GM23338 (cell line): Measurements from ENCODE around the gene CADM4. TPM values are rescaled to one million over a fixed set of nuclear protein-coding genes. Genes with fewer than 3 reads are reported as not detected.

Experiments
- ATAC-seq: fragments of 200-7000 bp; cut with Tn5 transposase; 3 replicates; pipeline ENCODE4 v1.9.1; 2020
- DNase-seq: peaks from one replicate; pipeline ENCODE4 v3.0.0-alpha.2; 2015; ENCODE audit warnings: low spot score
- H2AFZ ChIP-seq: fragments of 200-600 bp; sonication (generic); 2 replicates; pipeline ENCODE4 v1.8.0; 2016; ENCODE audit warnings: antibody characterized with exemption, mild to moderate bottlenecking, moderate library complexity
- H3F3A ChIP-seq: fragments of 200-600 bp; sonication (generic); replicated peaks from 2 replicates; pipeline ENCODE4 v1.8.0; 2017; ENCODE audit warnings: antibody characterized with exemption, mixed run types, low read depth
- H3K27ac ChIP-seq: fragments of 200-600 bp; sonication (generic); 2 replicates; pipeline ENCODE4 v1.6.1; 2016; ENCODE audit warnings: low read depth
- H3K27me3 ChIP-seq: fragments of 200-600 bp; sonication (generic); 2 replicates; pipeline ENCODE4 v1.8.0; 2016; ENCODE audit warnings: mild to moderate bottlenecking, mixed run types, moderate library complexity; ENCODE audit not compliant: insufficient read depth
- H3K36me3 ChIP-seq: fragments of 200-600 bp; sonication (generic); 2 replicates; pipeline ENCODE4 v1.8.0; 2016; ENCODE audit warnings: mild to moderate bottlenecking; ENCODE audit not compliant: insufficient read depth
- H3K4me1 ChIP-seq: fragments of 200-600 bp; sonication (generic); 2 replicates; pipeline ENCODE4 v1.8.0; 2016; ENCODE audit warnings: mild to moderate bottlenecking, moderate library complexity; ENCODE audit not compliant: insufficient read depth
- H3K4me2 ChIP-seq: fragments of 200-600 bp; sonication (generic); 2 replicates; pipeline ENCODE4 v1.7.1; 2017; ENCODE audit warnings: mixed run types
- H3K4me3 ChIP-seq: fragments of 200-600 bp; sonication (generic); 2 replicates; pipeline ENCODE4 v1.6.1; 2016; ENCODE audit warnings: mixed run types
- H3K79me2 ChIP-seq: fragments of 200-600 bp; sonication (generic); replicated peaks from 2 replicates; pipeline ENCODE4 v1.8.0; 2017; ENCODE audit warnings: mild to moderate bottlenecking; ENCODE audit not compliant: insufficient read depth
- H3K9me2 ChIP-seq: fragments of 200-600 bp; sonication (generic); 2 replicates; pipeline ENCODE4 v1.8.0; 2017; ENCODE audit not compliant: insufficient read depth
- H4K20me1 ChIP-seq: fragments of 200-600 bp; sonication (generic); replicated peaks from 2 replicates; pipeline ENCODE4 v1.8.0; 2017; ENCODE audit warnings: mild to moderate bottlenecking; ENCODE audit not compliant: insufficient read depth
- H3K27ac Mint-ChIP-seq: 2 replicates; pipeline ENCODE4 v1.8.0; 2020; ENCODE audit warnings: inconsistent platforms, mild to moderate bottlenecking, moderate library complexity, mixed read lengths
- H3K27me3 Mint-ChIP-seq: 3 replicates; pipeline ENCODE4 v1.8.0; 2022; ENCODE audit warnings: low read depth, mild to moderate bottlenecking, moderate library complexity, mixed read lengths, inconsistent platforms; ENCODE audit not compliant: insufficient read depth, poor library complexity
- H3K36me3 Mint-ChIP-seq: 3 replicates; pipeline ENCODE4 v1.8.0; 2021; ENCODE audit warnings: low read depth, mild to moderate bottlenecking, inconsistent platforms, moderate library complexity, mixed read lengths
- H3K4me1 Mint-ChIP-seq: 3 replicates; pipeline ENCODE4 v1.8.0; 2020; ENCODE audit warnings: mild to moderate bottlenecking, inconsistent platforms, mixed read lengths
- H3K4me3 Mint-ChIP-seq: 3 replicates; pipeline ENCODE4 v1.8.0; 2021; ENCODE audit warnings: moderate library complexity, mild to moderate bottlenecking, inconsistent platforms, mixed read lengths
- H3K9me3 Mint-ChIP-seq: 3 replicates; pipeline ENCODE4 v1.8.0; 2020; ENCODE audit warnings: moderate library complexity, mild to moderate bottlenecking, inconsistent platforms, mixed read lengths
- CREB1 ChIP-seq: fragments of 250-450 bp; sonication (Bioruptor Pico); IDR thresholded peaks from 2 replicates; pipeline ENCODE4 v1.5.0; 2020; ENCODE audit warnings: low read depth, mild to moderate bottlenecking, moderate library complexity
- EZH2 ChIP-seq: fragments of 200-600 bp; sonication (generic); IDR thresholded peaks from one replicate; pipeline ENCODE4 v1.8.0; 2017; ENCODE audit warnings: antibody characterized with exemption, mild to moderate bottlenecking, low read depth; ENCODE audit not compliant: unreplicated experiment
- EZH2phosphoT487 ChIP-seq: fragments of 200-600 bp; sonication (generic); IDR thresholded peaks from one replicate; pipeline ENCODE4 v1.8.1; 2018; ENCODE audit warnings: antibody characterized with exemption; ENCODE audit not compliant: unreplicated experiment
- JUNB ChIP-seq: IDR thresholded peaks from one replicate; pipeline ENCODE4 v1.6.1; 2016; ENCODE audit warnings: antibody characterized with exemption; ENCODE audit not compliant: unreplicated experiment
- NANOG ChIP-seq: IDR thresholded peaks from 2 replicates; pipeline ENCODE4 v1.6.1; 2016; ENCODE audit warnings: antibody characterized with exemption, borderline replicate concordance
- POLR2AphosphoS5 ChIP-seq: IDR thresholded peaks from 2 replicates; pipeline ENCODE4 v1.6.1; 2016; ENCODE audit warnings: antibody characterized with exemption, low read depth
- STAT1 ChIP-seq: IDR thresholded peaks from one replicate; pipeline ENCODE4 v1.6.1; 2016; ENCODE audit warnings: antibody characterized with exemption; ENCODE audit not compliant: unreplicated experiment
- ZNF331 ChIP-seq: fragments of 250-450 bp; sonication (Bioruptor Pico); IDR thresholded peaks from 2 replicates; pipeline ENCODE4 v1.5.0; 2020; ENCODE audit warnings: low read depth, mild to moderate bottlenecking, moderate library complexity
- polyA plus RNA-seq: library from polyadenylated mRNA; unstranded; fragments of >200 nt; fragmentation: Nextera tagmentation; extraction: Ambion mirVana; gene quantifications from 2 replicates; pipeline ENCODE4 v1.2.1, GENCODE V29; 2016
- total RNA-seq: library from RNA; depleted of rRNA; stranded (reverse); fragments of >200 nt; shearing (Covaris generic); gene quantifications from 2 replicates; pipeline ENCODE4 v1.2.3, GENCODE V29; 2014
- TF ChIP-seq, protein P1 (sequence below): IDR thresholded peaks from 2 replicates; pipeline ENCODE4 v1.6.1; 2016; ENCODE audit warnings: antibody characterized with exemption
- TF ChIP-seq, protein P2 (sequence below): IDR thresholded peaks from one replicate; pipeline ENCODE4 v1.6.1; 2018; ENCODE audit warnings: antibody characterized with exemption; ENCODE audit not compliant: unreplicated experiment
- TF ChIP-seq, protein P3 (sequence below): fragments of 250-450 bp; sonication (Bioruptor Pico); IDR thresholded peaks from 2 replicates; pipeline ENCODE4 v1.5.0; 2020; ENCODE audit warnings: mild to moderate bottlenecking, moderate library complexity
- TF ChIP-seq, protein P4 (sequence below), 2 experiments: fragments of 200-600 bp in 1 of 2; sonication (generic) in 1 of 2; conservative IDR thresholded peaks; 2 replicates each; pipeline versions ENCODE4 v1.5.1 to v1.6.1; 2016 to 2017; ENCODE audit warnings: antibody characterized with exemption in 2 of 2, low read depth in 2 of 2, mild to moderate bottlenecking in 2 of 2, moderate library complexity in 1 of 2

Gene CADM4
- total and polyA plus RNA-seq, 2 experiments from 2014 or later, result 3.7 to 21.2 TPM

DNA sequence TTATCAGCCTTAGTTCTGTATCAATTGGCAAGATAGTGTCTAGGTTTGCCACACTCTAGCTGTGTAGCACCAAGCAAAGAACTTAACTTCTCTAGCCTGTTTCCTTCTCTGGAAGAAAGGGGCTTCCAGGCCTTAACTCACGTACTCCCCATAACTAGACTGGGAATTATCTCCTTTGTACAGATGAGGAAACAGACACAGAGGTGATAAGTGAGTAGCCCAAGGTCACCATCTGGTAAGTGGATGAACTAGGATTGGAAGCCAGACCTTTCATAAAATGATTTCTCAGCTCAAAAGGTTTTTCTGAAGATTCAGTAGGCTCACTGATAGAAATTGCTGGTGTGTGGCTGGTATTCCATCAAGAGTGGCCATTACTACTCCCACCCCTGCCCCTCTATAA, 23.3 kb downstream of the CADM4 start:
- Histone ChIP-seq H3K36me3 (no peaks in the 10 kb centered on the region), H3K4me3 (no peak overlapping the region), H4K20me1 (no peaks in the 10 kb centered on the region; the same call in 1 of the 2 replicates), H3K4me2 (no peak overlapping the region), H3K9me2 (no peaks in the 10 kb centered on the region), H3K27me3 (no peaks in the 10 kb centered on the region), H3F3A (peaks cover 3% of the 10 kb centered on the region; the same call in 1 of the 2 replicates), H3K4me1 (peaks cover 4% of the 10 kb centered on the region), H2AFZ (no peak overlapping the region), H3K27ac (no peak overlapping the region), H3K79me2 (peaks cover 24% of the 10 kb centered on the region; the same call in 1 of the 2 replicates)
- TF ChIP-seq ZNF331 (CRISPR knock-in tag) (no peak), STAT1 (no peak), CREB1 (CRISPR knock-in tag) (no peak), POLR2AphosphoS5 (no peak), EZH2phosphoT487 (no peak), NANOG (no peak), JUNB (no peak), EZH2 (no peak)
- TF ChIP-seq, protein P1, sequence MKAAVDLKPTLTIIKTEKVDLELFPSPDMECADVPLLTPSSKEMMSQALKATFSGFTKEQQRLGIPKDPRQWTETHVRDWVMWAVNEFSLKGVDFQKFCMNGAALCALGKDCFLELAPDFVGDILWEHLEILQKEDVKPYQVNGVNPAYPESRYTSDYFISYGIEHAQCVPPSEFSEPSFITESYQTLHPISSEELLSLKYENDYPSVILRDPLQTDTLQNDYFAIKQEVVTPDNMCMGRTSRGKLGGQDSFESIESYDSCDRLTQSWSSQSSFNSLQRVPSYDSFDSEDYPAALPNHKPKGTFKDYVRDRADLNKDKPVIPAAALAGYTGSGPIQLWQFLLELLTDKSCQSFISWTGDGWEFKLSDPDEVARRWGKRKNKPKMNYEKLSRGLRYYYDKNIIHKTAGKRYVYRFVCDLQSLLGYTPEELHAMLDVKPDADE, result no peak
- TF ChIP-seq, protein P2, sequence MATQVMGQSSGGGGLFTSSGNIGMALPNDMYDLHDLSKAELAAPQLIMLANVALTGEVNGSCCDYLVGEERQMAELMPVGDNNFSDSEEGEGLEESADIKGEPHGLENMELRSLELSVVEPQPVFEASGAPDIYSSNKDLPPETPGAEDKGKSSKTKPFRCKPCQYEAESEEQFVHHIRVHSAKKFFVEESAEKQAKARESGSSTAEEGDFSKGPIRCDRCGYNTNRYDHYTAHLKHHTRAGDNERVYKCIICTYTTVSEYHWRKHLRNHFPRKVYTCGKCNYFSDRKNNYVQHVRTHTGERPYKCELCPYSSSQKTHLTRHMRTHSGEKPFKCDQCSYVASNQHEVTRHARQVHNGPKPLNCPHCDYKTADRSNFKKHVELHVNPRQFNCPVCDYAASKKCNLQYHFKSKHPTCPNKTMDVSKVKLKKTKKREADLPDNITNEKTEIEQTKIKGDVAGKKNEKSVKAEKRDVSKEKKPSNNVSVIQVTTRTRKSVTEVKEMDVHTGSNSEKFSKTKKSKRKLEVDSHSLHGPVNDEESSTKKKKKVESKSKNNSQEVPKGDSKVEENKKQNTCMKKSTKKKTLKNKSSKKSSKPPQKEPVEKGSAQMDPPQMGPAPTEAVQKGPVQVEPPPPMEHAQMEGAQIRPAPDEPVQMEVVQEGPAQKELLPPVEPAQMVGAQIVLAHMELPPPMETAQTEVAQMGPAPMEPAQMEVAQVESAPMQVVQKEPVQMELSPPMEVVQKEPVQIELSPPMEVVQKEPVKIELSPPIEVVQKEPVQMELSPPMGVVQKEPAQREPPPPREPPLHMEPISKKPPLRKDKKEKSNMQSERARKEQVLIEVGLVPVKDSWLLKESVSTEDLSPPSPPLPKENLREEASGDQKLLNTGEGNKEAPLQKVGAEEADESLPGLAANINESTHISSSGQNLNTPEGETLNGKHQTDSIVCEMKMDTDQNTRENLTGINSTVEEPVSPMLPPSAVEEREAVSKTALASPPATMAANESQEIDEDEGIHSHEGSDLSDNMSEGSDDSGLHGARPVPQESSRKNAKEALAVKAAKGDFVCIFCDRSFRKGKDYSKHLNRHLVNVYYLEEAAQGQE, result no peak
- TF ChIP-seq, protein P3, sequence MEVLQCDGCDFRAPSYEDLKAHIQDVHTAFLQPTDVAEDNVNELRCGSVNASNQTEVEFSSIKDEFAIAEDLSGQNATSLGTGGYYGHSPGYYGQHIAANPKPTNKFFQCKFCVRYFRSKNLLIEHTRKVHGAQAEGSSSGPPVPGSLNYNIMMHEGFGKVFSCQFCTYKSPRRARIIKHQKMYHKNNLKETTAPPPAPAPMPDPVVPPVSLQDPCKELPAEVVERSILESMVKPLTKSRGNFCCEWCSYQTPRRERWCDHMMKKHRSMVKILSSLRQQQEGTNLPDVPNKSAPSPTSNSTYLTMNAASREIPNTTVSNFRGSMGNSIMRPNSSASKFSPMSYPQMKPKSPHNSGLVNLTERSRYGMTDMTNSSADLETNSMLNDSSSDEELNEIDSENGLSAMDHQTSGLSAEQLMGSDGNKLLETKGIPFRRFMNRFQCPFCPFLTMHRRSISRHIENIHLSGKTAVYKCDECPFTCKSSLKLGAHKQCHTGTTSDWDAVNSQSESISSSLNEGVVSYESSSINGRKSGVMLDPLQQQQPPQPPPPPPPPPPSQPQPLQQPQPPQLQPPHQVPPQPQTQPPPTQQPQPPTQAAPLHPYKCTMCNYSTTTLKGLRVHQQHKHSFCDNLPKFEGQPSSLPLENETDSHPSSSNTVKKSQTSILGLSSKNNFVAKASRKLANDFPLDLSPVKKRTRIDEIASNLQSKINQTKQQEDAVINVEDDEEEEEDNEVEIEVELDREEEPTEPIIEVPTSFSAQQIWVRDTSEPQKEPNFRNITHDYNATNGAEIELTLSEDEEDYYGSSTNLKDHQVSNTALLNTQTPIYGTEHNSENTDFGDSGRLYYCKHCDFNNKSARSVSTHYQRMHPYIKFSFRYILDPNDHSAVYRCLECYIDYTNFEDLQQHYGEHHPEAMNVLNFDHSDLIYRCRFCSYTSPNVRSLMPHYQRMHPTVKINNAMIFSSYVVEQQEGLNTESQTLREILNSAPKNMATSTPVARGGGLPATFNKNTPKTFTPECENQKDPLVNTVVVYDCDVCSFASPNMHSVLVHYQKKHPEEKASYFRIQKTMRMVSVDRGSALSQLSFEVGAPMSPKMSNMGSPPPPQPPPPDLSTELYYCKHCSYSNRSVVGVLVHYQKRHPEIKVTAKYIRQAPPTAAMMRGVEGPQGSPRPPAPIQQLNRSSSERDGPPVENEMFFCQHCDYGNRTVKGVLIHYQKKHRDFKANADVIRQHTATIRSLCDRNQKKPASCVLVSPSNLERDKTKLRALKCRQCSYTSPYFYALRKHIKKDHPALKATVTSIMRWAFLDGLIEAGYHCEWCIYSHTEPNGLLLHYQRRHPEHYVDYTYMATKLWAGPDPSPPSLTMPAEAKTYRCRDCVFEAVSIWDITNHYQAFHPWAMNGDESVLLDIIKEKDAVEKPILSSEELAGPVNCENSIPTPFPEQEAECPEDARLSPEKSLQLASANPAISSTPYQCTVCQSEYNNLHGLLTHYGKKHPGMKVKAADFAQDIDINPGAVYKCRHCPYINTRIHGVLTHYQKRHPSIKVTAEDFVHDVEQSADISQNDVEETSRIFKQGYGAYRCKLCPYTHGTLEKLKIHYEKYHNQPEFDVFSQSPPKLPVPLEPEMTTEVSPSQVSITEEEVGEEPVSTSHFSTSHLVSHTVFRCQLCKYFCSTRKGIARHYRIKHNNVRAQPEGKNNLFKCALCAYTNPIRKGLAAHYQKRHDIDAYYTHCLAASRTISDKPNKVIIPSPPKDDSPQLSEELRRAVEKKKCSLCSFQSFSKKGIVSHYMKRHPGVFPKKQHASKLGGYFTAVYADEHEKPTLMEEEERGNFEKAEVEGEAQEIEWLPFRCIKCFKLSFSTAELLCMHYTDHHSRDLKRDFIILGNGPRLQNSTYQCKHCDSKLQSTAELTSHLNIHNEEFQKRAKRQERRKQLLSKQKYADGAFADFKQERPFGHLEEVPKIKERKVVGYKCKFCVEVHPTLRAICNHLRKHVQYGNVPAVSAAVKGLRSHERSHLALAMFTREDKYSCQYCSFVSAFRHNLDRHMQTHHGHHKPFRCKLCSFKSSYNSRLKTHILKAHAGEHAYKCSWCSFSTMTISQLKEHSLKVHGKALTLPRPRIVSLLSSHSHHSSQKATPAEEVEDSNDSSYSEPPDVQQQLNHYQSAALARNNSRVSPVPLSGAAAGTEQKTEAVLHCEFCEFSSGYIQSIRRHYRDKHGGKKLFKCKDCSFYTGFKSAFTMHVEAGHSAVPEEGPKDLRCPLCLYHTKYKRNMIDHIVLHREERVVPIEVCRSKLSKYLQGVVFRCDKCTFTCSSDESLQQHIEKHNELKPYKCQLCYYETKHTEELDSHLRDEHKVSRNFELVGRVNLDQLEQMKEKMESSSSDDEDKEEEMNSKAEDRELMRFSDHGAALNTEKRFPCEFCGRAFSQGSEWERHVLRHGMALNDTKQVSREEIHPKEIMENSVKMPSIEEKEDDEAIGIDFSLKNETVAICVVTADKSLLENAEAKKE (CRISPR knock-in tag), result no peak
- TF ChIP-seq, protein P4, sequence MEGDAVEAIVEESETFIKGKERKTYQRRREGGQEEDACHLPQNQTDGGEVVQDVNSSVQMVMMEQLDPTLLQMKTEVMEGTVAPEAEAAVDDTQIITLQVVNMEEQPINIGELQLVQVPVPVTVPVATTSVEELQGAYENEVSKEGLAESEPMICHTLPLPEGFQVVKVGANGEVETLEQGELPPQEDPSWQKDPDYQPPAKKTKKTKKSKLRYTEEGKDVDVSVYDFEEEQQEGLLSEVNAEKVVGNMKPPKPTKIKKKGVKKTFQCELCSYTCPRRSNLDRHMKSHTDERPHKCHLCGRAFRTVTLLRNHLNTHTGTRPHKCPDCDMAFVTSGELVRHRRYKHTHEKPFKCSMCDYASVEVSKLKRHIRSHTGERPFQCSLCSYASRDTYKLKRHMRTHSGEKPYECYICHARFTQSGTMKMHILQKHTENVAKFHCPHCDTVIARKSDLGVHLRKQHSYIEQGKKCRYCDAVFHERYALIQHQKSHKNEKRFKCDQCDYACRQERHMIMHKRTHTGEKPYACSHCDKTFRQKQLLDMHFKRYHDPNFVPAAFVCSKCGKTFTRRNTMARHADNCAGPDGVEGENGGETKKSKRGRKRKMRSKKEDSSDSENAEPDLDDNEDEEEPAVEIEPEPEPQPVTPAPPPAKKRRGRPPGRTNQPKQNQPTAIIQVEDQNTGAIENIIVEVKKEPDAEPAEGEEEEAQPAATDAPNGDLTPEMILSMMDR (conservative IDR thresholded peaks at IDR 0.05; ENCODE audit: low read depth in 2 of 2), result no peak
- Mint-ChIP-seq H3K4me3 (no peak overlapping the region), H3K27me3 (peaks cover 25% of the 10 kb centered on the region), H3K27ac (no peak overlapping the region), H3K36me3 (peaks cover 29% of the 10 kb centered on the region), H3K9me3 (peaks cover 11% of the 10 kb centered on the region), H3K4me1 (peaks cover 14% of the 10 kb centered on the region)
- DNase-seq (no peak), ATAC-seq (no peak)
